ENCODE measurements around the gene SERINC1.
A peak's percentile ranks its signal among the peaks of the same experiment; 100 is the strongest.

The SERINC1 gene

DNA sequence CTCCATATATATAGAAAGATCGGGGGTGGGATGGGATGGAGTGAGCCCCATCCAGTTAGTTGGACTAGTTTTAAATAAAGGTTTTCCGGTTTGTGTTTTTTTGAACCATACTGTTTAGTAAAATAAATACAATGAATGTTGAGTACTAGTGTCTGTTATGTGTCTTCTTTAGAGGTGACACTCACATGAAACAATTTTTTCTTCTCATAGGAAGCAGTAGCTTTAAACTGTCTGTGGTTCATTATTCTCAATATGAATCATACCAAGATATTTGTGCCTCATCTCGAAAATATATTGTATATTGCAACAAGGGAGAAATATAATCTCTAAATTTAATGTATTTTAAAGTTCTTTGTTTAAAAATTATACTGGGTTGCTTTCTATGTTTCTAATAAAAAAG, 38.8 kb downstream of the SERINC1 start:
- no peak for DNase-seq (ENCODE audit: low spot score)

GRCh38 chr6:122431780-122432179, 39.8 kb downstream of the SERINC1 start:
- DNase-seq (ENCODE audit: low spot score), result no peak

DNA sequence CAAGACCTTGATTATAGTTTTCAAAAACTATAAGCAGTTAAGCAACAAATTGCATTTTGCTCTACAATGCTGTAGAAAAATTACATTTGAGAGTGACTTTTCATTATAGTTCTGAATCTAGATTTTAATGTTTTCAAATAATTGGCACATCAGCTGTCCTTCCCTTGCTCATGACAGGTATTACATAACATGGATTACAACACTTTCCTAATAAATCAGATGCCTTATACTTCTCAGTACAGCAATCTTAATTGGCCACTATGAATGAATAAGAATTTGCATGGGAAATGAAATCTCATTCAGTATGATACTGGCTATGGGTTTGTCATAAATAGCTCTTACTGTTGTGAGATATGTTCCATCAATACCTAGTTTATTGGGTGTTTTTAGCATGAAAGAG, 42.3 kb downstream of the SERINC1 start:
- no peak for DNase-seq (ENCODE audit: low spot score)

- DNase-seq (ENCODE audit: low spot score), result no peak
Observed at GRCh38 chr6:122428781-122429180, 42.8 kb downstream of the SERINC1 start.

DNA sequence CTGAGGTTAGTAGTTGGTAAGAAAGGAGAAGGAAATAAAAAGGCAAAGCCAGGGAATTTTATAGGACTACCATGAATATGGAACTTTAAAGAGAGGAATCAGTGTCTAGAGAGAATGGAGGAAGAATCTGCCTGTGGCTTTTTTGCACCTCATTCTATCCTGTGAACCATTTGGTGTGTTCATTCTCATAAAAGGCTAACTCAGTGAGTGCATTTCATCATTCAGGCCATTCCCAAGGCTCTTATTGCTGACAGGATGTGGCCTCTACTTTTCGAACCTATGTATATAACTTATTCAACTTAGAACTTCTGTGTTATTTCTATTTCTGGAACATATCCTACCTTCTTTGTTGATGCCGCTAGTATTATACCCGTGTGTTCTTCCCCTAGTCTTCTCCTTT, 45.0 kb downstream of the SERINC1 start:
- no peak for DNase-seq (ENCODE audit: low spot score)

DNA sequence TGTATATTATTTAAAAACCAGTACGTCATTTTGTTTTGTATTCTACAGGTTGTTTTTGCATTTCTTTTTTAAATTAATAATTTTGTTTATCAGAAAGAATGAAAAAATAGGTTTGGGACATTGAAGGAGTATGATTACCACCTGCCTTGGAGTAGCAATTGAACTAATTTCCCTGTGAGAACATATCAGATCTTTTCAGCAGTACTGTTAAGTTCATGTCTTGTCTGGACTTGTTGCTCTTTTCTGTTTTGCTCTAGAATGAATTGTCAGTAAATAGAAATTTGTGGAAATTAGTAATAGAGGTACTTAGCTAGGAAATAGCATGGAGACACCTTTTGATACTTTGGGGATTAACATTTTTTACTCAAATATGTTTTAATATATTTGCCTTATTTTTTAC, 47.9 kb downstream of the SERINC1 start:
- no peak for DNase-seq (ENCODE audit: low spot score)

GRCh38 chr6:122422614-122423267, 48.9 kb downstream of the SERINC1 start:
- DNase-seq (ENCODE audit: low spot score), result no peak

DNA sequence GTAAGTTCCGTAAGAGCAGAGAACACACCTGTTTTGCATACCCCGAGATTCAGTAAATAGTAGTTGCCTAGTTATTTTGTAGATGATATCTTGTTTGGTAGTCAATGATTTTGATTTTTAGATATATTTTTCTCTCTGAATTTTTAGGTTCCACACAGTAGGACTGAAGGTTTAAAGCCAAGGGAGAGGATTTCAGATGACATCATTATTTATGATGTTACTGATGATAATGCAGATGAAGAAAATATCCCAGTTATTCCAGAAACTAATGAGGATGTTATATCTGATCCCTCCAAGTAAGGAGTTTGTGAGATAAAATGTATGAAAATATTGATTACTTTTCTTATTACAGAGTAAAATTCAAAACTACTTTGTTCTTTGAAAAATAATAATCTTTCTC, 49.6 kb downstream of the SERINC1 start:
- DNase-seq (ENCODE audit: low spot score), result no peak

GRCh38 chr6:122416825-122417224, 54.8 kb downstream of the SERINC1 start:
- DNase-seq (ENCODE audit: low spot score), result no peak

GRCh38 chr6:122412001-122412400, 59.6 kb downstream of the SERINC1 start:
- DNase-seq (ENCODE audit: low spot score), result no peak

DNA sequence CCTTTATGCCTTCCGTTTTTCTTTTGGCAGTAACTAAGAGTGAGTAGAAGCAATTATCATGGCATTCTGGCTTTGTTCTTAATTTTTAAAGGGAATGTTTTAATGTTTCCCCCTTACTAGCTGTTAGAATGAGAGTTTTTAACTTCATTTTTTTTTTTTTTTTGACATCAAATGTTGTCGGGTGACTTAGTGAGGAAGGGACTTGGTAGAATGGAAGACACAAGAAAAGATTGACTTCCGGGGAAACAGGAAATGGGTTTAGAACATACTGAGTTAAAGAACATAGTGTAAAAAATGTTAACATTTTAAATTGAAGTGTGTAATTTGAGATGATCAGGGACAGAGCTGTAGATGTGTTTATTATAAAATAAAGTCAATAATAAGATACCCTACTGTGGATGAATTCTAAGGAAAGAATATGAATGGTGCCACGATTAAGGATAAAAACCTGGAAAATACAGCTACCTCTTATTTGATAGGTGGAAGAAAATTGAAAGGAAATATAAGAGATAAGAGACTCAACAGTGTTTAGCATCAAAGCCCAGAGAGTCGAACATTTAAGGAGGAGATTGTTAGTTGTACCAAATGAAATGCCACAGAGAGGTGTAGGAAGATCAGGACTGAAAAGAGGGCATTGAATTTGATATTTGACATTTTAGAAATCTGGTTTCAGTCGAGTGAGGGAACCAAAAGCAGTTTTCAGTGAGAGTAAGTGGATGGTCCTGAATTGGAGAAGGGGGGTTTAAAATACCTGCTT, 62.7 kb downstream of the SERINC1 start:
- no peak for DNase-seq (ENCODE audit: low spot score)

DNA sequence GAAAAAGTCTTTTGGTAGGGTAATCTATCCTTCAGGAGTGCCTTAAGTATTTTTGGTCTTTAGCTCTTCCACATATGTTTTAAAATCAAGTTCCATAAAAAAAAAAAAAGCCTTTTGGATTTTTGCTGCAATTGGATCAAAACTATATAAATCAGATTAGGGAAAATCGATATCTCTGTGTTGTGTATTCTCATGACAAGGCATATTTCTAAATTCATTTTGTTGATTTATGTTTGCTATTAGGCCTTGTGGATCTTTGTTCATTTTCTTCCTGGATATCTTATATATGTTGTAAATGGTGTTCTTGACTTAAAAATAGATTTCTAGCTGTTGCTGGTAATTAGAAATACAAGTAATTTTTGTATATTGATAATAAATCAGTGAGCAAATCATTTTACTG, 63.4 kb downstream of the SERINC1 start:
- no peak for DNase-seq (ENCODE audit: low spot score)

DNA sequence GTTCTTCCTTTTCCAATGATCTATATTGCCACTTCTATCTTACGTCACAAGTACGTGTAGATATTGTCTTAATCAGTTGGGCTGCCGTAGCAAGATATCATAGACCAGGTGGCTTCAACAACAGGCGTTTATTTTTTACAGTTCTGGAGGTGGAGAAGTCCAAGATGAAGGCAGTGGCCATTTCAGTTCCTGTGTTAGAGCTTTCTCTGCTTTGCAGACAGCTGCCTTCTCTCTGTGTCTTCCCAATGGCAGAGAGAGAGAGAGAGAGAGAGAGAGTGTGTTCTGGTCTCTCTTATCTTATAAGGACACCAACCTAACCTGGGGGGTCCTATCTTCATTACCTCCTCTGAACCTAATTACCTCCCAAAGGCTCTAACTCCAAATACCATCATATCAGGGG, 63.9 kb downstream of the SERINC1 start:
- DNase-seq (ENCODE audit: low spot score), result no peak

DNA sequence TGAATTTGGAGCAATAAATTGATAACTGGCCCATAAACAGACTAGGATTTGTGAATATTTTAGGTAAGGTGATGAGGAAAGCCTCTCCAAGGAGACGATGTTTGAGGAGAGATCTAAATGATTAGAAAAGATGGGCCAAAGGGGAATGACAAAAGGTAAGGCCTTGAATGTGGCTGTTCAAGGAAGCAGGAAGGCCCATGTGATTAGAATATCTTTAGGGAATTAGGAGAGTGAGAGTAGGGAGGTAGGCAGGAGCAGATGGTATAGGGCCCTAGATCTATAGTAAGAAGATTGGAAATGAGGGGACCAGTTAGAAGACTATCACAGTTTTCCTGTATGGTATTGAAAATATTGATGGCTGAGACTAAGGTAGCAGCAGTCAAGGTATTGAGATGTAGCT, 65.4 kb downstream of the SERINC1 start:
- DNase-seq (ENCODE audit: low spot score), result no peak

GRCh38 chr6:122405417-122405816, 66.2 kb downstream of the SERINC1 start:
- no peak for DNase-seq (ENCODE audit: low spot score)

DNA sequence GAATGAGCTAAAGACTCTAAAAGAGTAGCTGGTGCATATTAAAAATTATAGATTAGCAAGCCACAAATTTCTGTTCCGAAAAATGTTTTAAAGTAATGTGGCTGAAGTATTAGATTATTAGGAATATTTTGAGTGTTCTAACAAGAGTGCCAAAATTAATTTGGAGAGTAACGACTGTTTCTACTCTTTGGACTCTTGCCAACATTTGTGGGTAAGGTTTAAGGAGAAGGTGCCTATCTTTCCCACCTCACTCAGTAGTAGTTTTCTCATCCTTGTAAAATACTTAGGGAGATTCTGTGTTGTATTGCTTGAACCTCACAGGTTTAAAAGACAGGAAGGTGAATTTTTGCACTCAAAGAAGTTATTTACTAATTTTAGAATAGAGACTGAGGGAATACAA, 67.2 kb downstream of the SERINC1 start:
- DNase-seq (ENCODE audit: low spot score), result no peak

- DNase-seq (ENCODE audit: low spot score), result no peak
Observed at GRCh38 chr6:122401104-122401503, 70.5 kb downstream of the SERINC1 start.

GRCh38 chr6:122400462-122401089, 71.0 kb downstream of the SERINC1 start:
- no peak for DNase-seq (ENCODE audit: low spot score)

DNA sequence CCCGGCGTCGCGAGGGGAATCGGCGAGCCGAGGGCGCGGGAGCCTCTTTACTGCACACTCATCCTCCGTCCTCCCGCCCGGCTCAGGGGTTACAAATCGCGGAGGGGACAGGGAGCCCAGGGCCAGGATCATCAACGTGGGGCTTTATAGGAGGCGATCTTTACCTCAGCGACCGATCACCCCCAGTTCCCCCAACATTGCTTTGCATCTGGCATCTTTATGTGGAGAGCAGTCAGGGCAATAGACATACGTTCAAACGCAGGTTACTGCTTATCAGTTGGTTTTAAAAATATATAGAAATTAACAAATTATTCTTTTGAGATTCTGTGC, 71.5 kb downstream of the SERINC1 start:
- no peak for DNase-seq (ENCODE audit: low spot score)

GRCh38 chr6:122399348-122400120, 72.1 kb downstream of the SERINC1 start, which contains the start of gene HSF2:
Gene HSF2, plus strand, starts transcription at chr6:122399652. Its CDS starts 86 bp downstream, at chr6:122399738.
- peak; percentile 98 for DNase-seq (ENCODE audit: low spot score)

GRCh38 chr6:122399055-122399347, 72.6 kb downstream of the SERINC1 start:
- DNase-seq (ENCODE audit: low spot score), result no peak

DNA sequence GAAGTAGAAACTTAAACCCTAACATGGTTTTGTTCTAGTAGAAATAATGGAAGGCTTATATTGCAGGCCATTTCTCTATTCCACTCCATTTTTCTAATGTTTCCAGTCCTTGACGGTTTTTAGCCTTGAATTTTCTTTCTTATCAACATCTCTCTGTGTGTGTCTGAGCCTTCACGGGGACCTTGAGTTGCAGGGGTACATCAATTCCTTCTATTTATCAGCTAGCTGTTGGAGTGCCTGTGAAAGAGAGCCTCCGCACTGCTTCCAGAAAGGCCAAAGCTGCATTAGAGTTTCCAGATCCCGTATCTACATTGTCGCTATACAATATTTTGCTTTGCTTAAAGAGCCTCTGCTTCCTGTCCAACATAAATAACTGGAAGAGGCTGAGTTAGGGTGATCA, 77.6 kb downstream of the SERINC1 start:
- no peak for DNase-seq (ENCODE audit: low spot score)

- no peak for DNase-seq (ENCODE audit: low spot score)
Observed at GRCh38 chr6:122393351-122393896, 78.2 kb downstream of the SERINC1 start.

All from globus pallidus (tissue), 1 donor.